Measurements from ENCODE around the gene AVPI1. TPM values are rescaled to one million over a fixed set of nuclear protein-coding genes. Genes with fewer than 3 reads are reported as not detected.

Gene AVPI1
- total RNA-seq, 1 donor from 2014 or later, result 20.5 TPM

- ATAC-seq, result no peak
- no peak overlapping the region for H3K27ac ChIP-seq
- no peaks in the 10 kb centered on the region for H3K9me3 ChIP-seq
- H3K36me3 ChIP-seq, result no peaks in the 10 kb centered on the region
- H3K4me1 ChIP-seq, result peaks cover 4% of the 10 kb centered on the region
- TF ChIP-seq, protein P1, sequence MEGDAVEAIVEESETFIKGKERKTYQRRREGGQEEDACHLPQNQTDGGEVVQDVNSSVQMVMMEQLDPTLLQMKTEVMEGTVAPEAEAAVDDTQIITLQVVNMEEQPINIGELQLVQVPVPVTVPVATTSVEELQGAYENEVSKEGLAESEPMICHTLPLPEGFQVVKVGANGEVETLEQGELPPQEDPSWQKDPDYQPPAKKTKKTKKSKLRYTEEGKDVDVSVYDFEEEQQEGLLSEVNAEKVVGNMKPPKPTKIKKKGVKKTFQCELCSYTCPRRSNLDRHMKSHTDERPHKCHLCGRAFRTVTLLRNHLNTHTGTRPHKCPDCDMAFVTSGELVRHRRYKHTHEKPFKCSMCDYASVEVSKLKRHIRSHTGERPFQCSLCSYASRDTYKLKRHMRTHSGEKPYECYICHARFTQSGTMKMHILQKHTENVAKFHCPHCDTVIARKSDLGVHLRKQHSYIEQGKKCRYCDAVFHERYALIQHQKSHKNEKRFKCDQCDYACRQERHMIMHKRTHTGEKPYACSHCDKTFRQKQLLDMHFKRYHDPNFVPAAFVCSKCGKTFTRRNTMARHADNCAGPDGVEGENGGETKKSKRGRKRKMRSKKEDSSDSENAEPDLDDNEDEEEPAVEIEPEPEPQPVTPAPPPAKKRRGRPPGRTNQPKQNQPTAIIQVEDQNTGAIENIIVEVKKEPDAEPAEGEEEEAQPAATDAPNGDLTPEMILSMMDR (IDR thresholded peaks at IDR 0.05), result no peak
- intact Hi-C loops (cut with DNase I), result no loop called here
- DNase-seq, result no peak
- no peaks in the 10 kb centered on the region for H3K27me3 ChIP-seq
- H3K4me3 ChIP-seq, result no peak overlapping the region
Observed at GRCh38 chr10:97629289-97629688, 57.8 kb downstream of the AVPI1 start.

- TF ChIP-seq, protein P1 (IDR thresholded peaks at IDR 0.05), result no peak
Observed at GRCh38 chr10:97628228-97628627, 58.8 kb downstream of the AVPI1 start.

DNA sequence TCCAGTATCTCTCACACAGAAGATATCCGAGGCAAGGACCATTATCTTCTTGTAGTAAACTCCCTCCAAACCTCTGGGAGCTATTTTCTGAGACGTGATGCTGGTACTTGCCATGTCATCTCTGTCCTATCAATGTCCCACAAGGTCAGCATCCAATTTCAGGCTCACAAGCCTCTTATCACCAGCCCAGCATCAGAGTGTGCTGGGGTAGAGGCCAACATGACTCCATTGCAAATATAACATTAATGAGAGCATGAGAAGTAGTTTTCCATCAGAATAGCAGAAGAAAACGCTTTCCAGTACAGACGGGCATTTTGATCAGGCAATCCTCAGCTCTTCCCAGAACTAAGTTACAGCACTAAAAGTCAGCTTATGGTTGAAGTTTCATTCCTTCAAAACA, 59.3 kb downstream of the AVPI1 start:
- no peaks in the 10 kb centered on the region for H3K27me3 ChIP-seq
- DNase-seq (no peak), ATAC-seq (no peak)
- H3K36me3 ChIP-seq, result no peaks in the 10 kb centered on the region
- intact Hi-C loops (cut with DNase I), result no loop called here
- no peak overlapping the region for H3K4me3 ChIP-seq
- no peaks in the 10 kb centered on the region for H3K9me3 ChIP-seq
- H3K4me1 ChIP-seq, result no peaks in the 10 kb centered on the region
- TF ChIP-seq, protein P1 (IDR thresholded peaks at IDR 0.05), result no peak
- H3K27ac ChIP-seq, result no peak overlapping the region

More at GRCh38 chr10:97628228-97628627, 58.8 kb downstream of the AVPI1 start:
- DNase-seq (no peak), ATAC-seq (peak; percentile 20)
- Histone ChIP-seq H3K27ac (no peak overlapping the region), H3K9me3 (no peaks in the 10 kb centered on the region), H3K4me1 (no peaks in the 10 kb centered on the region), H3K4me3 (no peak overlapping the region), H3K27me3 (no peaks in the 10 kb centered on the region), H3K36me3 (no peaks in the 10 kb centered on the region)
- intact Hi-C loops (cut with DNase I), result no loop called here

Other genes with a start within 250 kb of the AVPI1 start
- 27.0 TPM for gene EXOSC1, start 241.2 kb downstream of the AVPI1 start, total RNA-seq
- 63.2 TPM for gene ZDHHC16, start 241.1 kb downstream of the AVPI1 start, total RNA-seq
- gene MMS19, start 188.8 kb downstream of the AVPI1 start, total RNA-seq, result 70.7 TPM
- gene UBTD1, start 188.3 kb downstream of the AVPI1 start, total RNA-seq, result 37.5 TPM
- 0.98 TPM for gene ANKRD2, start 114.5 kb downstream of the AVPI1 start, total RNA-seq
- 2.3 TPM for gene HOGA1, start 102.9 kb downstream of the AVPI1 start, total RNA-seq
- gene C10orf62, start 97.5 kb downstream of the AVPI1 start, total RNA-seq, result not detected
- 3.8 TPM for gene MORN4, start 53.7 kb downstream of the AVPI1 start, total RNA-seq
- gene PI4K2A, start 46.6 kb downstream of the AVPI1 start, total RNA-seq, result 28.3 TPM
- 43.8 TPM for gene MARVELD1, start 26.5 kb upstream of the AVPI1 start, total RNA-seq
- gene ZFYVE27, start 49.9 kb upstream of the AVPI1 start, total RNA-seq, result 29.4 TPM
- gene SFRP5, start 84.8 kb upstream of the AVPI1 start, total RNA-seq, result 3.0 TPM
- gene GOLGA7B, start 162.6 kb upstream of the AVPI1 start, total RNA-seq, result 0.98 TPM

All from upper lobe of right lung (tissue), 1 donor.